Measurements from ENCODE around the gene ETNPPL.

The ETNPPL gene

GRCh38 chr4:108772402-108772801, 9.5 kb upstream of the ETNPPL start:
- TF ChIP-seq MAX (IDR thresholded peaks at IDR 0.05) (no peak), CEBPB (IDR thresholded peaks at IDR 0.05) (no peak), REST (IDR thresholded peaks at IDR 0.05; ENCODE audit: low read depth) (no peak), TCF12 (IDR thresholded peaks at IDR 0.05; ENCODE audit: low read depth) (no peak), YY1 (IDR thresholded peaks at IDR 0.05; ENCODE audit: low read depth) (no peak), RAD21 (IDR thresholded peaks at IDR 0.05; ENCODE audit: low read depth) (no peak), EP300 (IDR thresholded peaks at IDR 0.05; ENCODE audit: borderline replicate concordance) (no peak), EGR1 (IDR thresholded peaks at IDR 0.05) (no peak), FOXM1 (IDR thresholded peaks at IDR 0.05; ENCODE audit: borderline replicate concordance, low read depth) (no peak), NFIC (IDR thresholded peaks at IDR 0.05) (no peak), USF1 (IDR thresholded peaks at IDR 0.05) (no peak), TAF1 (IDR thresholded peaks at IDR 0.05; ENCODE audit: low read depth) (no peak), TEAD4 (IDR thresholded peaks at IDR 0.05) (no peak), CREB1 (IDR thresholded peaks at IDR 0.05; ENCODE audit: low read depth) (no peak), ZBTB7A (IDR thresholded peaks at IDR 0.05; ENCODE audit: low read depth) (no peak)

GRCh38 chr4:108766058-108766457, 3.2 kb upstream of the ETNPPL start:
- no peak for TF ChIP-seq TCF12 (IDR thresholded peaks at IDR 0.05; ENCODE audit: low read depth)

- TF ChIP-seq EP300 (IDR thresholded peaks at IDR 0.05; ENCODE audit: borderline replicate concordance) (no peak), TAF1 (IDR thresholded peaks at IDR 0.05; ENCODE audit: low read depth) (no peak), YY1 (IDR thresholded peaks at IDR 0.05; ENCODE audit: low read depth) (no peak), NFIC (IDR thresholded peaks at IDR 0.05) (no peak)
Measured at GRCh38 chr4:108763986-108764385, 1.1 kb upstream of the ETNPPL start.

GRCh38 chr4:108763226-108763593, 357 bp upstream of the ETNPPL start:
- TF ChIP-seq FOXM1 (IDR thresholded peaks at IDR 0.05; ENCODE audit: borderline replicate concordance, low read depth) (no peak), EP300 (IDR thresholded peaks at IDR 0.05; ENCODE audit: borderline replicate concordance) (no peak), EGR1 (IDR thresholded peaks at IDR 0.05) (no peak), CREB1 (IDR thresholded peaks at IDR 0.05; ENCODE audit: low read depth) (no peak), TCF12 (IDR thresholded peaks at IDR 0.05; ENCODE audit: low read depth) (no peak), CEBPB (IDR thresholded peaks at IDR 0.05) (no peak), MAX (IDR thresholded peaks at IDR 0.05) (no peak), RAD21 (IDR thresholded peaks at IDR 0.05; ENCODE audit: low read depth) (no peak), ZBTB7A (IDR thresholded peaks at IDR 0.05; ENCODE audit: low read depth) (no peak), YY1 (IDR thresholded peaks at IDR 0.05; ENCODE audit: low read depth) (no peak), REST (IDR thresholded peaks at IDR 0.05; ENCODE audit: low read depth) (no peak), TAF1 (IDR thresholded peaks at IDR 0.05; ENCODE audit: low read depth) (no peak), USF1 (IDR thresholded peaks at IDR 0.05) (no peak), NFIC (IDR thresholded peaks at IDR 0.05) (no peak), TEAD4 (IDR thresholded peaks at IDR 0.05) (no peak)

GRCh38 chr4:108758498-108758897, 4.4 kb downstream of the ETNPPL start:
- no peak for TF ChIP-seq MAX (IDR thresholded peaks at IDR 0.05)

GRCh38 chr4:108754327-108754726, 8.5 kb downstream of the ETNPPL start:
- no peak for TF ChIP-seq EP300 (IDR thresholded peaks at IDR 0.05; ENCODE audit: borderline replicate concordance)
- no peak for TF ChIP-seq NFIC (IDR thresholded peaks at IDR 0.05)
- no peak for TF ChIP-seq REST (IDR thresholded peaks at IDR 0.05; ENCODE audit: low read depth)
- no peak for TF ChIP-seq TCF12 (IDR thresholded peaks at IDR 0.05; ENCODE audit: low read depth)

Data from Ishikawa (cell line).